CD4-positive, CD25-positive, alpha-beta regulatory T cell (primary cell): ENCODE data around the gene TMPRSS2. TPM values are rescaled to one million over a fixed set of nuclear protein-coding genes. Genes with fewer than 3 reads are reported as not detected.
"Not testable (repeated sequence)": the region's sequence is repeated elsewhere in the genome, so short reads cannot be mapped to it uniquely, and the experiment has no call there.

Experiments
- ATAC-seq, 2 donors: fragments of 150-1000 bp; cut with Tn5 transposase; one replicate each; pipeline ENCODE4 v1.10.0; 2021; ENCODE audit warnings: low read depth in 2 of 2, moderate number of reproducible peaks in 2 of 2, moderate library complexity in 1 of 2
- DNase-seq, 3 donors: peaks; one replicate each; pipeline versions ENCODE4 v3.0.0 to v3.0.0-alpha.2; 2012 to 2022; ENCODE audit warnings: mixed read lengths in 1 of 3
- H3K27ac ChIP-seq: one replicate; pipeline ENCODE4 v1.7.0; 2013; ENCODE audit warnings: mild to moderate bottlenecking, low read length; ENCODE audit not compliant: insufficient read depth, poor library complexity, severe bottlenecking
- H3K27me3 ChIP-seq: one replicate; pipeline ENCODE4 v1.7.0; 2013; ENCODE audit warnings: low read length; ENCODE audit not compliant: control insufficient read depth, insufficient read depth
- H3K36me3 ChIP-seq: one replicate; pipeline ENCODE4 v1.7.0; 2013; ENCODE audit warnings: mild to moderate bottlenecking, low read length, moderate library complexity; ENCODE audit not compliant: control insufficient read depth, insufficient read depth
- H3K4me1 ChIP-seq: 2 replicates; pipeline ENCODE4 v1.7.0; 2013; ENCODE audit warnings: mild to moderate bottlenecking, low read length; ENCODE audit not compliant: insufficient read depth, control insufficient read depth, poor library complexity, severe bottlenecking
- H3K4me3 ChIP-seq: one replicate; pipeline ENCODE4 v1.7.0; 2013; ENCODE audit warnings: low read depth, mild to moderate bottlenecking, low read length, moderate library complexity
- H3K9me3 ChIP-seq, 2 experiments: 1 replicate in 1 of 2; 2 replicates in 1 of 2; pipeline ENCODE4 v1.7.0; 2013; ENCODE audit warnings: low read length in 2 of 2, mild to moderate bottlenecking in 1 of 2, moderate library complexity in 1 of 2; ENCODE audit not compliant: control insufficient read depth in 2 of 2
- H3K27ac Mint-ChIP-seq, 3 donors: one replicate each; pipeline ENCODE4 v1.8.0; 2020 to 2022; ENCODE audit warnings: mild to moderate bottlenecking in 3 of 3, mixed read lengths in 3 of 3, moderate library complexity in 2 of 3
- H3K27me3 Mint-ChIP-seq: one replicate; pipeline ENCODE4 v1.8.0; 2022; ENCODE audit warnings: mild to moderate bottlenecking, mixed read lengths
- H3K36me3 Mint-ChIP-seq: one replicate; pipeline ENCODE4 v1.8.0; 2020; ENCODE audit warnings: mixed read lengths
- H3K4me1 Mint-ChIP-seq, 4 donors: one replicate each; pipeline ENCODE4 v1.8.0; 2020 to 2022; ENCODE audit warnings: mixed read lengths in 4 of 4, mild to moderate bottlenecking in 1 of 4
- H3K4me3 Mint-ChIP-seq, 4 donors: one replicate each; pipeline ENCODE4 v1.8.0; 2020 to 2022; ENCODE audit warnings: mild to moderate bottlenecking in 4 of 4, mixed read lengths in 4 of 4, moderate library complexity in 3 of 4
- H3K9me3 Mint-ChIP-seq, 7 donors: one replicate each; pipeline ENCODE4 v1.8.0; 2020 to 2022; ENCODE audit warnings: mixed read lengths in 7 of 7, mild to moderate bottlenecking in 3 of 7, moderate library complexity in 2 of 7
- polyA plus RNA-seq, 4 donors: library from polyadenylated mRNA; unstranded; fragments of 300-500 nt; fragmentation: Illumina TruSeq; gene quantifications; one replicate each; pipeline ENCODE4 v1.2.3, GENCODE V29; 2021
- total RNA-seq: library from RNA; stranded (reverse); gene quantifications from one replicate; pipeline ENCODE4 v1.2.3, GENCODE V29; 2022

Gene TMPRSS2
- total and polyA plus RNA-seq, 5 donors from 2014 or later: not detected

GRCh38 chr21:41419921-41420862 is 87.8 kb downstream of the TMPRSS2 start:
- Histone ChIP-seq H3K4me1 (peaks cover 14% of the 10 kb centered on the region), H3K27me3 (no peaks in the 10 kb centered on the region), H3K9me3 (no peaks in the 10 kb centered on the region), H3K27ac (peak overlapping the region; percentile 63), H3K4me3 (peak overlapping the region; percentile 71), H3K36me3 (no peaks in the 10 kb centered on the region)
- peak overlapping the region; percentile 89 to 98 (median 90) for H3K27ac Mint-ChIP-seq
- H3K9me3 Mint-ChIP-seq: peaks cover 0 to 8% (median 0%) of the 10 kb centered on the region in 7 donors
- H3K27me3 Mint-ChIP-seq: no peaks in the 10 kb centered on the region
- no peaks in the 10 kb centered on the region for H3K36me3 Mint-ChIP-seq
- peak; percentile 33 to 72 (median 52) for DNase-seq
- H3K4me3 Mint-ChIP-seq: peak overlapping the region; percentile 90 to 93 (median 93)
- peaks cover 3 to 48% (median 22%) of the 10 kb centered on the region in 4 donors for H3K4me1 Mint-ChIP-seq
- ATAC-seq: peak; percentile 71 to 75

- peaks cover 0 to 15% (median 0%) of the 10 kb centered on the region in 7 donors for H3K9me3 Mint-ChIP-seq
- H3K27ac ChIP-seq: no peak overlapping the region
- peak overlapping the region; percentile 70 to 98 (median 89) for H3K27ac Mint-ChIP-seq
- ATAC-seq (no peak), DNase-seq (no peak)
- H3K4me1 ChIP-seq: peaks cover 14% of the 10 kb centered on the region
- H3K27me3 Mint-ChIP-seq: no peaks in the 10 kb centered on the region
- H3K4me3 Mint-ChIP-seq: peak overlapping the region; percentile 90 to 93 (median 93)
- no peaks in the 10 kb centered on the region for H3K36me3 Mint-ChIP-seq
- no peaks in the 10 kb centered on the region for H3K9me3 ChIP-seq
- peaks cover 3 to 41% (median 18%) of the 10 kb centered on the region in 4 donors for H3K4me1 Mint-ChIP-seq
- no peak overlapping the region for H3K4me3 ChIP-seq
- no peaks in the 10 kb centered on the region for H3K36me3 ChIP-seq
- no peaks in the 10 kb centered on the region for H3K27me3 ChIP-seq
Observed at GRCh38 chr21:41418956-41419680, 88.8 kb downstream of the TMPRSS2 start.

- DNase-seq (no peak), ATAC-seq (no peak)
- no peaks in the 10 kb centered on the region for H3K36me3 Mint-ChIP-seq
- peak overlapping the region; percentile 66 to 89 (median 77) for H3K27ac Mint-ChIP-seq
- Histone ChIP-seq H3K36me3 (no peaks in the 10 kb centered on the region), H3K27me3 (no peaks in the 10 kb centered on the region), H3K4me3 (no peak overlapping the region), H3K9me3 (no peaks in the 10 kb centered on the region), H3K27ac (no peak overlapping the region), H3K4me1 (peaks cover 8% of the 10 kb centered on the region)
- H3K9me3 Mint-ChIP-seq: peaks cover 0 to 19% (median 4%) of the 10 kb centered on the region in 7 donors
- peak overlapping the region in 3 of 4 donors; percentile 9 to 61 (median 56) for H3K4me3 Mint-ChIP-seq
- peaks cover 1 to 34% (median 13%) of the 10 kb centered on the region in 4 donors for H3K4me1 Mint-ChIP-seq
- H3K27me3 Mint-ChIP-seq: no peaks in the 10 kb centered on the region
Observed at GRCh38 chr21:41418393-41418792, 89.6 kb downstream of the TMPRSS2 start.

- Mint-ChIP-seq H3K9me3 (peaks cover 0 to 28% (median 4%) of the 10 kb centered on the region in 7 donors), H3K4me3 (peak overlapping the region in 2 of 4 donors; percentile 9 to 17), H3K4me1 (peaks cover 0 to 25% (median 11%) of the 10 kb centered on the region in 4 donors), H3K27ac (peak overlapping the region in 1 of 3 donors; percentile 88)
- not testable (repeated sequence) for H3K36me3 Mint-ChIP-seq, H3K4me1 ChIP-seq, DNase-seq, H3K4me3 ChIP-seq, ATAC-seq, H3K27me3 Mint-ChIP-seq, H3K27me3 ChIP-seq, H3K36me3 ChIP-seq, H3K9me3 ChIP-seq, H3K27ac ChIP-seq
Observed at GRCh38 chr21:41417505-41417904, 90.5 kb downstream of the TMPRSS2 start.

Other genes starting within 250 kb of the TMPRSS2 start
- gene FAM3B, start 191.4 kb downstream of the TMPRSS2 start, total RNA-seq: not detected
- not detected for gene FAM3B, start 191.4 kb downstream of the TMPRSS2 start, polyA plus RNA-seq
- gene MX2, start 146.1 kb downstream of the TMPRSS2 start, total RNA-seq: 119 TPM
- 10 to 100 TPM; 34.8 to 52.7 (median 44.0) TPM for gene MX2, start 146.1 kb downstream of the TMPRSS2 start, polyA plus RNA-seq
- 111 TPM for gene MX1, start 81.9 kb downstream of the TMPRSS2 start, total RNA-seq
- 100 to 1,000 TPM in 1 of 4 donors, 10 to 100 TPM in 3; 82.5 to 137 (median 89.4) TPM for gene MX1, start 81.9 kb downstream of the TMPRSS2 start, polyA plus RNA-seq